GM23248 (cell line): ENCODE data around the gene IQCB1. TPM values are rescaled to one million over a fixed set of nuclear protein-coding genes. Genes with fewer than 3 reads are reported as not detected.
A peak's percentile ranks its signal among the peaks of the same experiment; 100 is the strongest.
"Not testable (repeated sequence)": the region's sequence is repeated elsewhere in the genome, so short reads cannot be mapped to it uniquely, and the experiment has no call there.

Source experiments
- DNase-seq: peaks from one replicate; pipeline ENCODE4 v3.0.0-alpha.2; 2015
- H2AFZ ChIP-seq: fragments of 200-600 bp; sonication (generic); 2 replicates; pipeline ENCODE4 v1.6.1; 2016; ENCODE audit warnings: antibody characterized with exemption
- H3F3A ChIP-seq: fragments of 200-600 bp; sonication (generic); 2 replicates; pipeline ENCODE4 v1.6.1; 2016; ENCODE audit warnings: mild to moderate bottlenecking, antibody characterized with exemption, mixed run types; ENCODE audit not compliant: insufficient read depth
- H3K27ac ChIP-seq: fragments of 200-600 bp; sonication (generic); 2 replicates; pipeline ENCODE4 v1.5.1; 2016; ENCODE audit warnings: mild to moderate bottlenecking
- H3K27me3 ChIP-seq: fragments of 200-600 bp; sonication (generic); replicated peaks from 2 replicates; pipeline ENCODE4 v1.6.1; 2016; ENCODE audit warnings: mild to moderate bottlenecking; ENCODE audit not compliant: insufficient read depth
- H3K36me3 ChIP-seq: fragments of 200-600 bp; sonication (generic); 2 replicates; pipeline ENCODE4 v1.6.1; 2016; ENCODE audit warnings: low read depth, mild to moderate bottlenecking
- H3K4me1 ChIP-seq: fragments of 200-600 bp; sonication (generic); 2 replicates; pipeline ENCODE4 v1.6.1; 2016; ENCODE audit warnings: mild to moderate bottlenecking; ENCODE audit not compliant: insufficient read depth
- H3K4me2 ChIP-seq: fragments of 200-600 bp; sonication (generic); one replicate; pipeline ENCODE4 v1.6.1; 2016; ENCODE audit warnings: mild to moderate bottlenecking; ENCODE audit not compliant: unreplicated experiment
- H3K4me3 ChIP-seq: fragments of 200-600 bp; sonication (generic); 2 replicates; pipeline ENCODE4 v1.5.1; 2016; ENCODE audit warnings: mild to moderate bottlenecking
- H3K79me2 ChIP-seq: fragments of 200-600 bp; sonication (generic); 2 replicates; pipeline ENCODE4 v1.6.1; 2016; ENCODE audit warnings: mild to moderate bottlenecking; ENCODE audit not compliant: insufficient read depth
- H3K9ac ChIP-seq: fragments of 200-600 bp; sonication (generic); 2 replicates; pipeline ENCODE4 v1.6.1; 2016; ENCODE audit warnings: mild to moderate bottlenecking
- H3K9me2 ChIP-seq: fragments of 200-600 bp; sonication (generic); 2 replicates; pipeline ENCODE4 v1.6.1; 2016; ENCODE audit warnings: mixed run types, mild to moderate bottlenecking, moderate library complexity; ENCODE audit not compliant: insufficient read depth
- H3K9me3 ChIP-seq: fragments of 200-600 bp; sonication (generic); one replicate; pipeline ENCODE4 v1.6.1; 2017; ENCODE audit warnings: low read depth
- H4K20me1 ChIP-seq: fragments of 200-600 bp; sonication (generic); 2 replicates; pipeline ENCODE4 v1.6.0; 2016; ENCODE audit not compliant: insufficient read depth
- EZH2 ChIP-seq: fragments of 200-600 bp; sonication (generic); IDR thresholded peaks from 2 replicates; pipeline ENCODE4 v1.6.1; 2018; ENCODE audit warnings: antibody characterized with exemption, mild to moderate bottlenecking; ENCODE audit not compliant: insufficient read depth, poor library complexity, severe bottlenecking
- EZH2phosphoT487 ChIP-seq: fragments of 200-600 bp; sonication (generic); IDR thresholded peaks from 2 replicates; pipeline ENCODE4 v1.6.1; 2018; ENCODE audit warnings: antibody characterized with exemption, moderate library complexity, mild to moderate bottlenecking, low read depth; ENCODE audit not compliant: insufficient read depth
- WGBS, 2 experiments: methylation state at CpG; one replicate each; pipeline ENCODE4 v1.1.6; 2015 to 2017; ENCODE audit warnings: low lambda C conversion rate in 2 of 2, low coverage in 1 of 2; ENCODE audit errors: missing lambda C conversion rate in 2 of 2; 5-methylcytosine and 5-hydroxymethylcytosine counted together
- in situ Hi-C: fragments of 300-500 bp; cut with MboI; formaldehyde crosslinking; loops from 2 replicates; pipeline ENCODE4 v1.15.0; 2020
- polyA plus RNA-seq: library from polyadenylated mRNA; unstranded; fragments of >200 nt; fragmentation: Nextera tagmentation; extraction: Ambion mirVana; gene quantifications from 2 replicates; pipeline ENCODE4 v1.2.1, GENCODE V29; 2016
- total RNA-seq: library from RNA; depleted of rRNA; stranded (reverse); fragments of >200 nt; shearing (Covaris generic); gene quantifications from 2 replicates; pipeline ENCODE4 v1.2.3, GENCODE V29; 2014

IQCB1 gene
- total and polyA plus RNA-seq, 2 experiments from 2014 or later: 9.5 to 10.2 TPM

DNA sequence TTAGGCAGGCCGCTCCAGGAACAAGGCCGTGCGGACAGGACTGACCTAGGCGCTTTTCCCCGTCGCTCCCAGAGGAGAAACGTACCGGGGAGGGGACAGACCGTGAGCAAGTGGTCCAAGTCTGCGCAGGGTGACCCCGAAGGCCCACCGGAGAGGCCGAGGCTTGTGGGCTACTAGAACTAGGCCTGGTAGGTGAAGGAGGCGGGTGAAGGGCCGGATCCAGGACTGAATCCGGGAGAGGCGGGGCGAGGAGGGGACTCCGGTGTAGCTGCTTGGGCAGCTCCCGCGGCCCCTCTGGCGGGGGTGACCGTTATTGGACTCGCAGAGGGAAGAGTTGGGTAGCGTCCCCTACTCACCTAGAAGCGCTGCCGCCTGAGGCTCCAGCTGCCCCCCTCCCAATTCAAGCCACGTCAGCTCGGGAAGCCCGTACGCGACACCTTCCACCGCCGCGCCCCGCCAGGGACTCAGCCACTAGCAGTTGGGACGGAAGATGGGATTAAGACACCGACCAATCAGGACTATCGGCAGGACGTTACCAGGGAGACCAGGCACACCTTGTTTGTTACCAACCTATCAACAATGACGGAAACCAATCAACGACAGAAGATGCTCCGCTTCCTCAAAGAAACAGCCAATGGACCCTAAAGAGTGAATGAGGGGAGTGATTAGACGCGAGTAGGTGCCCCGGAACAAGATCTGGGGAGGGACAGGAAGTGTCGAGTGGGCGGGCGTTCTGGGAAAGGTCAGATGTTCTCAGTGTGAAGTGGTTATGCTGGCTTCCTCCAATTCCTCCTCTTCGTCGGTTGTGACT lies 85.4 kb downstream of the IQCB1 start, which contains the start of gene GOLGB1:
Gene GOLGB1, minus strand, starts transcription at position 466 of the 811 bp plus-strand sequence. CDS start 18,770 bp downstream, outside the sequence.
- no peaks in the 10 kb centered on the region for H3K9me2 ChIP-seq
- H3F3A ChIP-seq: peaks cover 8% of the 10 kb centered on the region
- H3K27me3 ChIP-seq: no peaks in the 10 kb centered on the region
- no peaks in the 10 kb centered on the region for H3K36me3 ChIP-seq
- peaks cover 60% of the 10 kb centered on the region for H3K79me2 ChIP-seq
- H3K4me2 ChIP-seq: peak within 1 kb of the TSS; percentile 93
- DNase-seq: peak; percentile 99
- no peaks in the 10 kb centered on the region for H3K9me3 ChIP-seq
- no peaks in the 10 kb centered on the region for H4K20me1 ChIP-seq
- in situ Hi-C loops: no loop called here
- peak within 1 kb of the TSS; percentile 97 for H3K9ac ChIP-seq
- H3K27ac ChIP-seq: peak within 1 kb of the TSS; percentile 95
- TF ChIP-seq EZH2: no peak
- TF ChIP-seq EZH2phosphoT487: no peak
- peaks cover 19% of the 10 kb centered on the region for H3K4me1 ChIP-seq
- H2AFZ ChIP-seq: peak within 1 kb of the TSS; percentile 91
- WGBS, 2 experiments: 1 to 2% methylated on average over 44 to 47 of the region's 51 CpGs
- H3K4me3 ChIP-seq: peak within 1 kb of the TSS; percentile 93

DNA sequence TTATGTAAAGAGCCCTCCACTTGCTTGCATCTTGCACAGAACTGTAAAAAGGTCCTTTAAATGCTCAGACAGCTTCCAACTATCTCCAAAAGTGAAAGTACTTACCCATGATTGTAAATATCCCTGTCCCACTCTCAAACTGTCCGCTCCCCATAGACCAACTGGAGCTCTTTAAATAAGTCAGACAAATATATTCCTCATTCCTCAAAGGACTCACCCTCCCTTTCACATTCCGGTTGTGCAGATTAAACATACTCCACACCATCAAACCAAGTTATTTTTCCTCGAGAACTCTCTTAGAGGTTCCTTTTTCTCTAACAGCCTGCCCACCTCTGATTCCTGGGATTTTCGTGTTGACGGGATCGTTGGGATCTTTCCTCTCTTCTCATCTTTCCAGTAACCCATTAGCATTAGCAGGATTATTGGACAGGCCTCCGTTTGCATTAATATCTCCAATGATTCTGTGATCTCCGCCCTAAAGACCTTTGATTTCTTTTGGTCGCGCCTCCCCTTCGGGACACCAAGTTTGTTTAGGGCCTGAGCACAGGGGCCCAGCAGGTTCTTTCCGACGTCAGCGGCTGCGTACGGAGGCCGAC lies 86.1 kb downstream of the IQCB1 start:
- no peaks in the 10 kb centered on the region for H3K27me3 ChIP-seq
- peaks cover 67% of the 10 kb centered on the region for H3K79me2 ChIP-seq
- H3K36me3 ChIP-seq: no peaks in the 10 kb centered on the region
- no peaks in the 10 kb centered on the region for H3K9me3 ChIP-seq
- H3K27ac ChIP-seq: peak overlapping the region; percentile 95
- no peak for TF ChIP-seq EZH2phosphoT487
- no peak for TF ChIP-seq EZH2
- no peaks in the 10 kb centered on the region for H3K9me2 ChIP-seq
- peak overlapping the region; percentile 97 for H3K9ac ChIP-seq
- WGBS, 2 experiments: 0 to 1% methylated on average over 17 of the region's 17 CpGs
- peak; percentile 79 for DNase-seq
- no peaks in the 10 kb centered on the region for H4K20me1 ChIP-seq
- peak overlapping the region; percentile 93 for H3K4me2 ChIP-seq
- in situ Hi-C loops: no loop called here
- peak overlapping the region; percentile 65 for H2AFZ ChIP-seq
- peak overlapping the region; percentile 93 for H3K4me3 ChIP-seq
- H3F3A ChIP-seq: peaks cover 8% of the 10 kb centered on the region
- peaks cover 19% of the 10 kb centered on the region for H3K4me1 ChIP-seq

DNA sequence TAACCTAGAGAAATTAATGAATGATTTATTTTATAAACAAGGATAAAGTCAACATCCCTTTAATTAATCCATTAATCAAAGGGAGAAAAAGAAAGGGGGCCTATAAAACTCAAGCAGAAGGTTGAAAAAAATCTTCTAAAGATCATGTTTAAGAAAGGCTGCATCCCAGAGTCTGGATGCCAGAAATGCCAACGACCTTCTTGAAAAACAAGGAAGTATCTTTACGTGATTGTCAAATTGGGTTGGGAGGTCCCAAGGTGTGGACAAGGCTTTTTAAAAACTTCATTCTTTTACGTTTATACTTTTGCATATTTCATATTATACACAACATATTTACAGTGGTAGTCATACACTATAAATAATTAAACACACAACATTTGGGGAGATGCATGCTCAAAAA lies 86.9 kb downstream of the IQCB1 start:
- Histone ChIP-seq H3K36me3 (no peaks in the 10 kb centered on the region), H3K27me3 (no peaks in the 10 kb centered on the region), H3K4me1 (peaks cover 19% of the 10 kb centered on the region), H3F3A (peaks cover 8% of the 10 kb centered on the region), H2AFZ (no peak overlapping the region), H4K20me1 (no peaks in the 10 kb centered on the region), H3K9me3 (no peaks in the 10 kb centered on the region), H3K4me3 (peak overlapping the region; percentile 93), H3K79me2 (peaks cover 75% of the 10 kb centered on the region), H3K27ac (peak overlapping the region; percentile 95), H3K4me2 (peak overlapping the region; percentile 93), H3K9ac (peak overlapping the region; percentile 97), H3K9me2 (no peaks in the 10 kb centered on the region)
- WGBS, 2 experiments: 41 to 50% methylated on average over 3 of the region's 3 CpGs
- in situ Hi-C loops: no loop called here
- peak; percentile 28 for DNase-seq
- TF ChIP-seq EZH2: no peak
- TF ChIP-seq EZH2phosphoT487: no peak

DNA sequence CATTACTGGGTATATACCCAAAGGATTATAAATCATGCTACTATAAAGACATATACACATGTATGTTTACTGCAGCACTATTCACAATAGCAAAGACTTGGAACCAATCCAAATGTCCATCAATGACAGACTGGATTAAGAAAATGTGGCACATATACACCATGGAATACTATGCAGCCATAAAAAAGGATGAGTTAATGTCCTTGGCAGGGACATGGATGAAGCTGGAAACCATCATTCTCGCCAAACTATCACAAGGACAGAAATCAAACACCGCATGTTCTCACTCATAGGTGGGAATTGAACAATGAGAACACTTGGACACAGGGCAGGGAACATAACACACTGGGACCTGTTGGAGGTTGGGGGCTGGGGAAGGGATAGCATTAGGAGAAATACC lies 91.8 kb downstream of the IQCB1 start:
- H3K36me3 ChIP-seq, H3K4me2 ChIP-seq, H3K9ac ChIP-seq, H3K4me3 ChIP-seq, DNase-seq, H3K9me3 ChIP-seq, H3F3A ChIP-seq, H3K27ac ChIP-seq, H2AFZ ChIP-seq, H3K27me3 ChIP-seq, H4K20me1 ChIP-seq, H3K9me2 ChIP-seq, in situ Hi-C loops: not testable (repeated sequence)
- H3K4me1 ChIP-seq: peaks cover 11% of the 10 kb centered on the region
- 93 to 95% methylated on average over 2 of the region's 2 CpGs for WGBS, 2 experiments
- peaks cover 100% of the 10 kb centered on the region for H3K79me2 ChIP-seq
